ENCODE measurements around the gene OTOP2. TPM values are rescaled to one million over a fixed set of nuclear protein-coding genes. Genes with fewer than 3 reads are reported as not detected.

Gene OTOP2, protein sequence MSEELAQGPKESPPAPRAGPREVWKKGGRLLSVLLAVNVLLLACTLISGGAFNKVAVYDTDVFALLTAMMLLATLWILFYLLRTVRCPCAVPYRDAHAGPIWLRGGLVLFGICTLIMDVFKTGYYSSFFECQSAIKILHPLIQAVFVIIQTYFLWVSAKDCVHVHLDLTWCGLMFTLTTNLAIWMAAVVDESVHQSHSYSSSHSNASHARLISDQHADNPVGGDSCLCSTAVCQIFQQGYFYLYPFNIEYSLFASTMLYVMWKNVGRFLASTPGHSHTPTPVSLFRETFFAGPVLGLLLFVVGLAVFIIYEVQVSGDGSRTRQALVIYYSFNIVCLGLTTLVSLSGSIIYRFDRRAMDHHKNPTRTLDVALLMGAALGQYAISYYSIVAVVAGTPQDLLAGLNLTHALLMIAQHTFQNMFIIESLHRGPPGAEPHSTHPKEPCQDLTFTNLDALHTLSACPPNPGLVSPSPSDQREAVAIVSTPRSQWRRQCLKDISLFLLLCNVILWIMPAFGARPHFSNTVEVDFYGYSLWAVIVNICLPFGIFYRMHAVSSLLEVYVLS
- not detected for total RNA-seq

DNA sequence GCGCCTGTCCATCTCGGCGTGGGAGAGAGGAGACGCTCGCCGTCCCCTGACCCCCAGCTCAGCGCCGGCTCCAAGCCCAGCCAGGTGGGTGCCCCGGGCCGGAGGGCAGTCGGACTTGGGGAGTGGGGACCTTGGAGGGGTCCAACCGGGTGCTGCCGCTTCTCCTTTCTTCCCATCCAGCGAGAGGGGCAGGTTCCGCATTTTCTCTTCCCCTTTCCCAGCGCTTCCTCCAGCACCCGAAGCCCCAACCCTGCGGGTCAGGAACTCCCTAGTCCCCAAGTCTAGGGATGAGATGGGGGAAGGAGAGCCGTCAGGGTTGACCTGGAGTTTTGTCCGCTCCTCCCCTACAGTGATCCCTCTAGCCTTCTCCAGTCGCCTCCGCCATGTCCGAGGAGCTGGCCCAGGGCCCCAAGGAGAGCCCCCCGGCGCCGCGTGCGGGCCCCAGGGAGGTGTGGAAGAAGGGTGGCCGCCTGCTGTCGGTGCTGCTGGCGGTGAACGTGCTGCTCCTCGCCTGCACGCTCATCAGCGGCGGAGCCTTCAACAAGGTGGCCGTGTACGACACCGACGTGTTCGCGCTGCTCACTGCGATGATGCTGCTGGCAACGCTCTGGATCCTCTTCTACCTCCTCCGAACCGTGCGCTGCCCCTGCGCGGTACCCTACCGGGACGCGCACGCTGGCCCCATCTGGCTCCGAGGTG is at the start of gene OTOP2:
TSS of gene OTOP2 (plus strand) at position 24 of the 699 bp plus-strand sequence. CDS start at position 384, 360 bp downstream.
- TF ChIP-seq, protein P1, sequence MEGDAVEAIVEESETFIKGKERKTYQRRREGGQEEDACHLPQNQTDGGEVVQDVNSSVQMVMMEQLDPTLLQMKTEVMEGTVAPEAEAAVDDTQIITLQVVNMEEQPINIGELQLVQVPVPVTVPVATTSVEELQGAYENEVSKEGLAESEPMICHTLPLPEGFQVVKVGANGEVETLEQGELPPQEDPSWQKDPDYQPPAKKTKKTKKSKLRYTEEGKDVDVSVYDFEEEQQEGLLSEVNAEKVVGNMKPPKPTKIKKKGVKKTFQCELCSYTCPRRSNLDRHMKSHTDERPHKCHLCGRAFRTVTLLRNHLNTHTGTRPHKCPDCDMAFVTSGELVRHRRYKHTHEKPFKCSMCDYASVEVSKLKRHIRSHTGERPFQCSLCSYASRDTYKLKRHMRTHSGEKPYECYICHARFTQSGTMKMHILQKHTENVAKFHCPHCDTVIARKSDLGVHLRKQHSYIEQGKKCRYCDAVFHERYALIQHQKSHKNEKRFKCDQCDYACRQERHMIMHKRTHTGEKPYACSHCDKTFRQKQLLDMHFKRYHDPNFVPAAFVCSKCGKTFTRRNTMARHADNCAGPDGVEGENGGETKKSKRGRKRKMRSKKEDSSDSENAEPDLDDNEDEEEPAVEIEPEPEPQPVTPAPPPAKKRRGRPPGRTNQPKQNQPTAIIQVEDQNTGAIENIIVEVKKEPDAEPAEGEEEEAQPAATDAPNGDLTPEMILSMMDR (IDR thresholded peaks at IDR 0.05), result no peak
- TF ChIP-seq POLR2A (IDR thresholded peaks at IDR 0.05), result no peak
- H3K4me3 ChIP-seq (ENCODE audit: low read depth, poor library complexity, severe bottlenecking), result peak within 1 kb of the TSS; percentile 13
- WGBS, 2 donors, result 3% methylated on average over 47 to 54 of the region's 54 CpGs
- intact Hi-C loops (cut with DNase I; ENCODE audit: low total_unique reads), result no loop called here
- no peak for DNase-seq (ENCODE audit: low spot score in 2 of 2)

DNA sequence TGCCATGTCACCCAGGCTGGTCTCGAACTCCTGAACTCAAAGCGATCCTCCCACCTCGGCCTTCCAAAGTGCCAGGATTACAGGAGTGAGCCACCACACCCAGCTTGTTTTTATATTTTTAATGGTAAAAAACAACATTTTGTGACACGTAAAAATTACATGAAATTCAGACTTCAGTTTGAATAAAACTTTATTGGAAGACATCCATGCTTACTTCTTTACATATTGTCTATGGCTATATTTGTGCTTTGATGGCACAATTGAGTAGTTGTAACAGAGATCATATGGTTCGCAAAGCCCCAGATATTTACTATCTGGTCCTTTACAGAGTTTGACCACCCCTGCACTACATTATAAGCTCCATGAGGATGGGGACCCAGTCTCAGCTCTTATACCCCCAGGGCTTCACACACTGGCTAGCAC is 49.4 kb upstream of the OTOP2 start:
- intact Hi-C loops (cut with DNase I; ENCODE audit: low total_unique reads), result no loop called here
- no peak overlapping the region for H3K4me3 ChIP-seq (ENCODE audit: low read depth, poor library complexity, severe bottlenecking)
- no peak for DNase-seq (ENCODE audit: low spot score in 2 of 2)
- TF ChIP-seq POLR2A (IDR thresholded peaks at IDR 0.05), result no peak
- TF ChIP-seq, protein P1 (IDR thresholded peaks at IDR 0.05), result no peak
- 96 to 97% methylated on average over 5 of the region's 5 CpGs for WGBS, 2 donors

DNA sequence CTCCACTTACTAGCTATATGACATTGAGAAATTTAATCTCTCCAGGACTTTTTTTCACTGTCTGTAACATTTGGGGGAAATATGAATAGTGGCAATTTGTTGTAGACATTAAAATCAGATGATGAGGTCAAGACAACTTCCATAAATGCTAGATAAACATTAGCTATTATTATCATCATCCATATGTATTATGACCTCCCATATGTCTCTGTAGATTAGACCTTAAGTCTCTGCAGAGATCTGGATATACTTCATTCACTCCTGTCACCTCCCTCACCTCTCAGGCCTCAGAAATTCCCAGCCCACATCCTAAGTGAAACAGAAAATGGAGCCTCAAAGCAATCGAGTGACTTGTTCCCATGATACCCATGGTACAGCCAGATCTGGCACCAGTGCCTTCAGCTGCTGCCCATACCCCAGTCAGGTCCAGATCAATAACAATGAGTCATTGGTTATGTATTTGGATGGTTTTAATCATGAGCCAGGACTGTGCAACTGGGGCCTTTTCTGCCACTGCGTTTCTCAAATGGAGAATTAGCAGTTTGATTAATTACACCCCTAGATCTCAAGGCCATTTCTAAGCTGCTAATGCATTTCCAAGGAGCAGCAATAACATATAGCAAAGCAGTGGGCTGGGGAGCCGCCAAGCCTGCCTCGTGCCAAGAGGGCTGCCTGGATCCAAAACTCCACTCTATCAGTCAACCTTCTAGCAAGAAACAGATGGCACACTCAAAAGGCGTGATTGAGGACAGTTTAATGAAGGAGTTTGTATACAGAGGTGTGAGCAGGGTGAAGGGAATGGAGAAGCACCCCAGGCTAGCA is 48.7 kb upstream of the OTOP2 start:
- no peak for DNase-seq (ENCODE audit: low spot score in 2 of 2)
- intact Hi-C loops (cut with DNase I; ENCODE audit: low total_unique reads), result no loop called here
- 69 to 74% methylated on average over 5 of the region's 5 CpGs for WGBS, 2 donors

DNA sequence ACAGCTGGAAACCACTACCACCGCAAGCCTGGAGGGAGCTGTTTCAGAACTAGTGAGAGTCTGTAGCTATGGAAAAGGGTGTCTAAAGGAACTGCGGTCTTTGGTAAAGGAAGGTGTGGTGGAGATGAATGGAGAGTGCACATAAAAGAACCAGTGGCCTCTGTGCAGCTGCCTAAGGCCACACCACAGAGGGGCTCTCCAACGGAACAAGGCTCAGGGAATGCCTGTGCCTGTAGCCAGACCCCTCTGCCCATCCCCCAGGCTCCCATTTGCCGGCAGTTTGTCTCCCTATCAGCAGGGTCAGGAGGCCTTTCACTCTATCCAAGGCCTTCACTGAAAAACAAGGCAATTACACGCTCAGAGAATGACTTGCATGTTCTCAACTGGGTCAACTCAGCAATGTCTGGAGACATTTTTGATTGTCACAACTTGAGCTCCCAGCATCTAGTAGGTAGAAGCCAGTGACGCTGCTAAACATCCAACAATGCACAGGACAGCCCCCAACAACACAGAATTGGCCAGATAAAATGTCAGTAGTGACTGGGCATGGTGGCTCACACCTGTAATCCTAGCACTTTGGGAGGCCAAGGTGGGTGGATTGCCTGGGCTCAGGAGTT is 48.0 kb upstream of the OTOP2 start:
- intact Hi-C loops (cut with DNase I; ENCODE audit: low total_unique reads), result no loop called here
- TF ChIP-seq POLR2A (IDR thresholded peaks at IDR 0.05), result no peak
- TF ChIP-seq, protein P1 (IDR thresholded peaks at IDR 0.05), result no peak
- WGBS, 2 donors, result 60 to 81% methylated on average over 6 of the region's 6 CpGs
- H3K4me3 ChIP-seq (ENCODE audit: low read depth, poor library complexity, severe bottlenecking), result no peak overlapping the region
- DNase-seq (ENCODE audit: low spot score in 2 of 2), result no peak

More for the DNA sequence above, 48.7 kb upstream of the OTOP2 start:
- TF ChIP-seq, protein P1 (IDR thresholded peaks at IDR 0.05), result no peak
- no peak for TF ChIP-seq POLR2A (IDR thresholded peaks at IDR 0.05)
- H3K4me3 ChIP-seq (ENCODE audit: low read depth, poor library complexity, severe bottlenecking), result no peak overlapping the region
